Transverse colon (tissue), 4 donors: ENCODE measurements around the gene PFKFB3. TPM values are rescaled to one million over a fixed set of nuclear protein-coding genes. Genes with fewer than 3 reads are reported as not detected.

ENCODE experiments used
- DNase-seq: peaks from one replicate; pipeline ENCODE4 v3.0.0-alpha.2; 2019
- H3K27ac ChIP-seq, 4 donors: fragments of 200-600 bp; sonication (generic); 2 replicates each; pipeline ENCODE4 v1.5.1; 2016 to 2018; ENCODE audit warnings: inconsistent platforms in 4 of 4
- H3K27me3 ChIP-seq: fragments of 200-600 bp; sonication (generic); 2 replicates; pipeline ENCODE4 v1.5.1; 2017; ENCODE audit warnings: inconsistent platforms
- H3K36me3 ChIP-seq, 4 donors: fragments of 200-600 bp; sonication (generic); 2 replicates each; pipeline ENCODE4 v1.5.1; 2017 to 2019; ENCODE audit warnings: inconsistent platforms in 4 of 4
- H3K4me1 ChIP-seq, 4 donors: fragments of 200-600 bp; sonication (generic); 2 replicates each; pipeline ENCODE4 v1.5.1; 2017 to 2020; ENCODE audit warnings: inconsistent platforms in 4 of 4
- H3K4me3 ChIP-seq, 4 donors: fragments of 200-600 bp; sonication (generic); 1 replicate in 1 of 4; 2 replicates in 3 of 4; pipeline versions ENCODE4 v1.5.1 to v1.6.1; 2017 to 2019; ENCODE audit warnings: inconsistent platforms in 4 of 4
- H3K9me3 ChIP-seq, 2 donors: fragments of 200-600 bp; sonication (generic); 2 replicates each; pipeline ENCODE4 v1.5.1; 2017 to 2019; ENCODE audit warnings: inconsistent platforms in 2 of 2
- EP300 ChIP-seq: sonication (generic); formaldehyde crosslinking; IDR thresholded peaks from one replicate; pipeline ENCODE4 v1.6.1; 2017; ENCODE audit warnings: antibody characterized with exemption, low read depth
- POLR2A ChIP-seq: fragments of 450-650 bp; IDR thresholded peaks from one replicate; pipeline ENCODE4 v1.6.1; 2016; ENCODE audit warnings: antibody characterized with exemption, mild to moderate bottlenecking, moderate library complexity
- POLR2AphosphoS5 ChIP-seq, 3 donors: sonication (generic); formaldehyde crosslinking; IDR thresholded peaks; one replicate each; pipeline ENCODE4 v1.6.1; 2016; ENCODE audit warnings: antibody characterized with exemption in 3 of 3
- WGBS, 2 donors: methylation state at CpG; one replicate each; pipeline ENCODE4 v1.1.5; 2018; ENCODE audit warnings: low coverage in 1 of 2; 5-methylcytosine and 5-hydroxymethylcytosine counted together
- in situ Hi-C, 4 donors: fragments of 200-750 bp; cut with MboI; loops; one replicate each; pipeline versions ENCODE4 v1.15.0 to v1.15.1; 2017; ENCODE audit warnings: low sequenced_read_pairs in 3 of 4, low pct_ligation_motif_present in 1 of 4, low pct_unique_long_range_greater_than_20kb in 1 of 4
- intact Hi-C: fragments of 100-400 bp; cut with DNase I; formaldehyde crosslinking; loops from one replicate; pipeline ENCODE4 v1.15.1; 2023; ENCODE audit warnings: low total_unique reads
- total RNA-seq, 4 donors: library from RNA; depleted of rRNA; stranded (reverse); fragments of >200 nt; gene quantifications; one replicate each; pipeline ENCODE4 v1.1.0, GENCODE V29; 2016
- TF ChIP-seq, protein P1 (sequence below), 5 experiments: fragments of 200-600 bp in 3 of 5; fragments of 450-650 bp in 2 of 5; sonication (generic) in 3 of 5; IDR thresholded peaks; 1 replicate in 2 of 5; 2 replicates in 3 of 5; pipeline ENCODE4 v1.5.1; 2016 to 2017; ENCODE audit warnings: antibody characterized with exemption in 5 of 5, inconsistent platforms in 3 of 5, mild to moderate bottlenecking in 2 of 5, moderate library complexity in 1 of 5

Gene PFKFB3
- total RNA-seq, 4 donors from 2014 or later, result 16.9 to 29.9 (median 20.2) TPM

DNA sequence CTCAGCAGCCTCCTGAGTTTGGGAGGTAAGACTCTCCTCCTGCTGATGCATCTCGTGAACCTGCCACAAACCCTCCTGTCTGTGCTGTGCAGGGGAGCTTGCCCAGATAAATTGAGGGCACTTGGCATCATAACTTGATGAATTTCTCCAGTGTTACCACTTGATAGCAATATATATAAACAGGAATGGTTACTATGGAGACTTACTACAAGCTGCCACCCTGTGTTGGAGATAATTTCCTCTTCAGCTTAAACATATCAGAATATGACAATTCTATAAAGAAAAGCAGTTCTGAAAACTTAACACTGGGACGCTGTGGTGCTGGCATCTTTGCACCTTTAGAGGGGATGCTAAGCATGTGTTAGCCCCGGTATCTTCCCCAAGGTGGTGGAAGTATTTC, 14.9 kb downstream of the PFKFB3 start:
- in situ Hi-C loops, result loop anchor here in 1 of 4 donors (10.0 kb wide), 1 partner anchor 177 kb away; no protein-coding TSS in a partner anchor
- intact Hi-C loops, result no loop called here
- Histone ChIP-seq H3K27me3 (no peaks in the 10 kb centered on the region), H3K4me3 (no peak overlapping the region), H3K9me3 (no peaks in the 10 kb centered on the region), H3K36me3 (peaks cover 0 to 58% (median 24%) of the 10 kb centered on the region in 4 donors), H3K27ac (no peak overlapping the region), H3K4me1 (peaks cover 0 to under 1% (median 0%) of the 10 kb centered on the region in 4 donors)
- 68 to 94% methylated on average over 2 to 3 of the region's 3 CpGs for WGBS, 2 donors
- no peak for TF ChIP-seq POLR2A
- no peak for TF ChIP-seq EP300
- TF ChIP-seq, protein P1, sequence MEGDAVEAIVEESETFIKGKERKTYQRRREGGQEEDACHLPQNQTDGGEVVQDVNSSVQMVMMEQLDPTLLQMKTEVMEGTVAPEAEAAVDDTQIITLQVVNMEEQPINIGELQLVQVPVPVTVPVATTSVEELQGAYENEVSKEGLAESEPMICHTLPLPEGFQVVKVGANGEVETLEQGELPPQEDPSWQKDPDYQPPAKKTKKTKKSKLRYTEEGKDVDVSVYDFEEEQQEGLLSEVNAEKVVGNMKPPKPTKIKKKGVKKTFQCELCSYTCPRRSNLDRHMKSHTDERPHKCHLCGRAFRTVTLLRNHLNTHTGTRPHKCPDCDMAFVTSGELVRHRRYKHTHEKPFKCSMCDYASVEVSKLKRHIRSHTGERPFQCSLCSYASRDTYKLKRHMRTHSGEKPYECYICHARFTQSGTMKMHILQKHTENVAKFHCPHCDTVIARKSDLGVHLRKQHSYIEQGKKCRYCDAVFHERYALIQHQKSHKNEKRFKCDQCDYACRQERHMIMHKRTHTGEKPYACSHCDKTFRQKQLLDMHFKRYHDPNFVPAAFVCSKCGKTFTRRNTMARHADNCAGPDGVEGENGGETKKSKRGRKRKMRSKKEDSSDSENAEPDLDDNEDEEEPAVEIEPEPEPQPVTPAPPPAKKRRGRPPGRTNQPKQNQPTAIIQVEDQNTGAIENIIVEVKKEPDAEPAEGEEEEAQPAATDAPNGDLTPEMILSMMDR (IDR thresholded peaks at IDR 0.05), result no peak
- no peak for TF ChIP-seq POLR2AphosphoS5 (IDR thresholded peaks at IDR 0.05)
- DNase-seq, result no peak

DNA sequence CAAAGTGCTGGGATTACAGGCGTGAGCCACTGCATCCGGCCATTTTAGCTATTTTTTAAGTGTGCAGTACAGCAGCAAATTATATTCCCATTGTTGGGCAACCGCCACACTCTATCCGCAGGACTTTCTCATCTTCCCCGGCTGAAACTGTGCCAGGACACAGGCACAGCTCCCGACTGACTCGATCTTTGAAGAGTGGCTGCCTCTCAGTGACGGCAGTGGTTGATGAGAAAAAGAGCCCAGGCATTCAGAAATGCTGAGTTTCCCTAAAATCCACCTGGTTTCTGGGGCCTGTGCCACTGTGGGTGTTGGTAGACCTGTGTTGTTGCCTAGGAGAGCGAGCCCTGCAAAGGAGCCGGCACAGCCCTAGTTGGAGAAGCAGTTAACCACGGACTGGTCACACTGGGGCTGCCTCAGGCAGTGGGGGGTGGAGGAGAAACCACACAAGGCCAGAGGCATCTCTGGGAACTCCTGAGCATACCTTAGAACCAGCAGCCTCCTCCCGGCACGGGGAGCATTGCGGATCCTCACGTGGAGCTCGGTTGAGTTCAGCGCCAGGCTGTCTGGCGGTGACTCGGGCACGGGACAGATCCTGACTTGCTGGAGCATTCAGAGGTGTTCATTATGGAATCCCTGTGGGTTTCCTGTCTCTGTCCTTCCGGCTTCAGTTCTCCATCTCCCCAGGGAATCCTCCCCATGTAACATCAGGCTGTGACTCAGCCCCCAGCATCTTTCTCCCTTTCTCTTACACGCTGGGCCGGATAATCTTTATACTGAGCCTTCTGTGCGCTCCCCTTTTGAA, 16.2 kb downstream of the PFKFB3 start:
- H3K4me1 ChIP-seq, result no peaks in the 10 kb centered on the region
- no peak for DNase-seq
- intact Hi-C loops (no loop called here), in situ Hi-C loops (loop anchor here in 1 of 4 donors (10.0 kb wide), 1 partner anchor 176 kb away; no protein-coding TSS in a partner anchor)
- 89 to 94% methylated on average over 5 to 24 of the region's 24 CpGs for WGBS, 2 donors
- no peak overlapping the region for H3K27ac ChIP-seq
- no peaks in the 10 kb centered on the region for H3K9me3 ChIP-seq
- peaks cover 0 to 61% (median 25%) of the 10 kb centered on the region in 4 donors for H3K36me3 ChIP-seq
- TF ChIP-seq, protein P1 (IDR thresholded peaks at IDR 0.05), result no peak
- no peak for TF ChIP-seq POLR2AphosphoS5 (IDR thresholded peaks at IDR 0.05)
- no peak for TF ChIP-seq EP300
- TF ChIP-seq POLR2A, result no peak
- no peaks in the 10 kb centered on the region for H3K27me3 ChIP-seq
- H3K4me3 ChIP-seq, result no peak overlapping the region

DNA sequence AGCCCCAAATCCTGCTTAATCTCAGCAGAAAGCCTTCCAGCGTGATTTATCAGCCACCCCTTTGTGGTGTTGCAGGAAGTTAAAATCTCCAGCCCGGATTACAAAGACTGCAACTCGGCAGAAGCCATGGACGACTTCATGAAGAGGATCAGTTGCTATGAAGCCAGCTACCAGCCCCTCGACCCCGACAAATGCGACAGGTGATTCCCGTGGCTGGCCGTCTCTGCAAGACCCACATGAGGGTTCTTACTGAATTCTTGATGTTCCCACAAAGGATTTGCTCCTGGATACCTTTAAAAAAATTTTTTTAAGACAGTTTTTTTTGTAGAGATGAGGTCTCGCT, 16.7 kb downstream of the PFKFB3 start:
- no peaks in the 10 kb centered on the region for H3K27me3 ChIP-seq
- no peak for DNase-seq
- WGBS, 2 donors, result 89 to 100% methylated on average over 1 to 10 of the region's 10 CpGs
- H3K36me3 ChIP-seq, result peaks cover 0 to 67% (median 25%) of the 10 kb centered on the region in 4 donors
- no peak overlapping the region for H3K27ac ChIP-seq
- H3K4me3 ChIP-seq, result no peak overlapping the region
- in situ Hi-C loops, result loop anchor here in 1 of 4 donors (10.0 kb wide), 1 partner anchor 175 kb away; no protein-coding TSS in a partner anchor
- no peaks in the 10 kb centered on the region for H3K4me1 ChIP-seq
- no peaks in the 10 kb centered on the region for H3K9me3 ChIP-seq
- TF ChIP-seq, protein P1 (IDR thresholded peaks at IDR 0.05), result no peak
- TF ChIP-seq POLR2A, result no peak
- no peak for TF ChIP-seq EP300
- TF ChIP-seq POLR2AphosphoS5 (IDR thresholded peaks at IDR 0.05), result no peak
- intact Hi-C loops, result no loop called here

DNA sequence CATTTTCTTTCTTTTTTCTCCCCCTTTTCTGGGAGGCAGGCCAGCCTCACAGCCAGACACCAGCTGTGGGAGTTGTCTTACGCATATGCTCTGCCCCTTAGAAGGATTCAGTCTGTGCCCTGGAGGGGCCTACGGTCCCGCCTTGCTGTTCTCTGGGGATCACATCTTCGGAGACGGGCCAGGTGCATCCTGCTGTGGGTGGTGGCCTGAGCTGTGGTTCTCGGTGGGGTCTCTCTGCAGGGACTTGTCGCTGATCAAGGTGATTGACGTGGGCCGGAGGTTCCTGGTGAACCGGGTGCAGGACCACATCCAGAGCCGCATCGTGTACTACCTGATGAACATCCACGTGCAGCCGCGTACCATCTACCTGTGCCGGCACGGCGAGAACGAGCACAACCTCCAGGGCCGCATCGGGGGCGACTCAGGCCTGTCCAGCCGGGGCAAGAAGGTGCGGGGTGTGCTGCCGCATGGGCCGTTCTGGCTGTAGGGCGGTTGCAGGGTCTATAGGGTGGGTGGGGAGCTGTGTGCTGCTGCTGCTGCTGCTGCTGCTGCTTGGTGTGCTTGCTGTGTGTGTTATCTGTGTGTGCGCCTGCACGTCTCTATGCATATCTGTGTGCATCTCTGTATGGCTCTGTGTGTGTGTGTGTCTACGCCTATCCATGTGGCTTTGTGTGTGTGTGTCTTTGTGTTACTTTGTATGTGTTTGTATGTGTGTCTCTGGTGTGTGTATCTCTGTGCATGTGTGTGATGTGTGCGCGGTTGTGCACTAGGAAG, 17.9 kb downstream of the PFKFB3 start:
- no peak overlapping the region for H3K27ac ChIP-seq
- 87 to 92% methylated on average over 3 to 22 of the region's 32 CpGs for WGBS, 2 donors
- intact Hi-C loops, result no loop called here
- H3K9me3 ChIP-seq, result no peaks in the 10 kb centered on the region
- TF ChIP-seq EP300, result no peak
- TF ChIP-seq POLR2A, result no peak
- no peak for TF ChIP-seq POLR2AphosphoS5 (IDR thresholded peaks at IDR 0.05)
- TF ChIP-seq, protein P1 (IDR thresholded peaks at IDR 0.05), result no peak
- no peaks in the 10 kb centered on the region for H3K27me3 ChIP-seq
- no peaks in the 10 kb centered on the region for H3K4me1 ChIP-seq
- H3K36me3 ChIP-seq, result peaks cover 0 to 75% (median 30%) of the 10 kb centered on the region in 4 donors
- in situ Hi-C loops, result loop anchor here in 1 of 4 donors (10.0 kb wide), 1 partner anchor 174 kb away; no protein-coding TSS in a partner anchor
- no peak for DNase-seq
- no peak overlapping the region for H3K4me3 ChIP-seq
